GM18907 (cell line): ENCODE measurements around the gene NOG.

Experiments used
- ATAC-seq: cut with Tn5 transposase; IDR thresholded peaks from one replicate; pipeline ENCODE4 v1.9.1; 2021; ENCODE audit warnings: mild to moderate bottlenecking, moderate library complexity; ENCODE audit not compliant: unreplicated experiment

The NOG gene

GRCh38 chr17:56635641-56636040 lies 42.1 kb downstream of the NOG start:
- ATAC-seq, result no peak

- ATAC-seq, result no peak
These were observed 42.8 kb downstream of the NOG start for GRCh38 chr17:56636265-56636664.

GRCh38 chr17:56637254-56637653 lies 43.8 kb downstream of the NOG start:
- ATAC-seq, result no peak

GRCh38 chr17:56638591-56639051 lies 45.1 kb downstream of the NOG start:
- no peak for ATAC-seq

- no peak for ATAC-seq
These were observed 46.0 kb downstream of the NOG start for GRCh38 chr17:56639517-56639916.

GRCh38 chr17:56640116-56640515 lies 46.6 kb downstream of the NOG start:
- no peak for ATAC-seq

GRCh38 chr17:56641373-56641772 lies 47.9 kb downstream of the NOG start:
- ATAC-seq, result no peak

- ATAC-seq, result no peak
These were observed 48.4 kb downstream of the NOG start for GRCh38 chr17:56641894-56642293.

- ATAC-seq, result no peak
These were observed 48.9 kb downstream of the NOG start for GRCh38 chr17:56642424-56642823.
